B cell (primary cell): ENCODE data around the gene AURKAIP1. TPM values are rescaled to one million over a fixed set of nuclear protein-coding genes. Genes with fewer than 3 reads are reported as not detected.

Experiments
- ATAC-seq: fragments of 200-7000 bp; cut with Tn5 transposase; one replicate; pipeline ENCODE4 v1.10.0; 2021; ENCODE audit warnings: low read depth, mild to moderate bottlenecking, moderate number of reproducible peaks, moderate library complexity
- CTCF ChIA-PET: fragments of 350-600 bp; sonication (Branson Sonifier 250); formaldehyde crosslinking; loops from one replicate; lab custom pipeline; 2021; ENCODE audit warnings: antibody characterized with exemption, inconsistent platforms; lab: Charles Lee
- POLR2A ChIA-PET: fragments of 350-600 bp; sonication (Branson Sonifier 250); formaldehyde crosslinking; loops from one replicate; lab custom pipeline; 2021; ENCODE audit warnings: antibody characterized with exemption; lab: Charles Lee
- DNase-seq: peaks from one replicate; pipeline ENCODE4 v3.0.0; 2013
- H2AFZ ChIP-seq: 2 replicates; pipeline ENCODE4 v1.6.1; 2012; ENCODE audit warnings: mild to moderate bottlenecking, low read depth, low read length; ENCODE audit not compliant: insufficient read depth, poor library complexity, severe bottlenecking
- H3K27ac ChIP-seq, 2 donors: 1 replicate in 1 of 2; 2 replicates in 1 of 2; pipeline ENCODE4 v1.5.1; 2012 to 2013; ENCODE audit warnings: low read length in 2 of 2, mild to moderate bottlenecking in 2 of 2, moderate library complexity in 1 of 2
- H3K27me3 ChIP-seq, 4 experiments: fragments of 200-600 bp in 1 of 4; sonication (generic) in 1 of 4; replicated peaks in 1 of 4; 1 replicate in 2 of 4; 2 replicates in 2 of 4; pipeline versions ENCODE4 v1.6.1 to v1.7.0; 2013 to 2016; ENCODE audit warnings: low read length in 3 of 4, mild to moderate bottlenecking in 2 of 4, mixed read lengths in 1 of 4, moderate library complexity in 1 of 4; ENCODE audit not compliant: insufficient read depth in 4 of 4, control insufficient read depth in 3 of 4; ENCODE audit errors: control extremely low read depth in 1 of 4
- H3K36me3 ChIP-seq, 2 experiments: replicated peaks in 1 of 2; 1 replicate in 1 of 2; 2 replicates in 1 of 2; pipeline versions ENCODE4 v1.6.1 to v1.7.1; 2013; ENCODE audit warnings: low read length in 1 of 2; ENCODE audit not compliant: insufficient read depth in 2 of 2, control insufficient read depth in 1 of 2; ENCODE audit errors: control extremely low read depth in 1 of 2, extremely low read depth in 1 of 2
- H3K4me1 ChIP-seq, 2 donors: fragments of 200-600 bp in 1 of 2; sonication (generic) in 1 of 2; 1 replicate in 1 of 2; 2 replicates in 1 of 2; pipeline versions ENCODE4 v1.5.1 to v1.6.1; 2013 to 2017; ENCODE audit warnings: low read length in 2 of 2; ENCODE audit not compliant: control insufficient read depth in 2 of 2, insufficient read depth in 2 of 2
- H3K4me2 ChIP-seq: replicated peaks from 2 replicates; pipeline ENCODE3; 2012; ENCODE audit warnings: mild to moderate bottlenecking, low read depth, low read length; ENCODE audit not compliant: poor library complexity, severe bottlenecking
- H3K4me3 ChIP-seq, 5 experiments: fragments of 200-600 bp in 1 of 5; sonication (generic) in 1 of 5; 1 replicate in 3 of 5; 2 replicates in 2 of 5; pipeline versions ENCODE4 v1.5.1 to v1.7.0; 2011 to 2016; ENCODE audit warnings: low read length in 4 of 5, mild to moderate bottlenecking in 4 of 5, low read depth in 2 of 5, control low read depth in 1 of 5, moderate library complexity in 1 of 5; ENCODE audit not compliant: insufficient read depth in 1 of 5; ENCODE audit errors: control extremely low read depth in 1 of 5, extremely low read depth in 1 of 5
- H3K79me2 ChIP-seq: fragments of 200-600 bp; sonication (generic); one replicate; pipeline ENCODE4 v1.6.0; 2016; ENCODE audit warnings: low read length; ENCODE audit not compliant: control insufficient read depth, insufficient read depth
- H3K9ac ChIP-seq: fragments of 200-600 bp; sonication (generic); 2 replicates; pipeline ENCODE4 v1.6.1; 2017; ENCODE audit warnings: mild to moderate bottlenecking, low read length, moderate library complexity
- H3K9me3 ChIP-seq, 3 donors: one replicate each; pipeline versions ENCODE4 v1.6.1 to v1.7.1; 2013; ENCODE audit warnings: low read length in 2 of 3; ENCODE audit not compliant: control insufficient read depth in 2 of 3, insufficient read depth in 1 of 3; ENCODE audit errors: control extremely low read depth in 1 of 3
- H4K20me1 ChIP-seq: 2 replicates; pipeline ENCODE4 v1.6.0; 2012; ENCODE audit warnings: mild to moderate bottlenecking, low read length; ENCODE audit not compliant: insufficient read depth, control insufficient read depth, poor library complexity, severe bottlenecking
- H3K27ac Mint-ChIP-seq: one replicate; pipeline ENCODE4 v1.8.0; 2021; ENCODE audit warnings: mixed read lengths
- H3K27me3 Mint-ChIP-seq: one replicate; pipeline ENCODE4 v1.8.0; 2021; ENCODE audit warnings: mixed read lengths
- H3K4me1 Mint-ChIP-seq: one replicate; pipeline ENCODE4 v1.8.0; 2021; ENCODE audit warnings: mixed read lengths
- H3K4me3 Mint-ChIP-seq: one replicate; pipeline ENCODE4 v1.8.0; 2021; ENCODE audit warnings: mixed read lengths
- H3K9me3 Mint-ChIP-seq: one replicate; pipeline ENCODE4 v1.8.0; 2022; ENCODE audit warnings: mixed read lengths; ENCODE audit not compliant: insufficient read depth
- EZH2 ChIP-seq: IDR thresholded peaks from 2 replicates; pipeline ENCODE4 v1.6.1; 2012; ENCODE audit warnings: borderline replicate concordance, low read depth, mild to moderate bottlenecking, moderate library complexity, low read length; ENCODE audit not compliant: insufficient read depth, poor library complexity, severe bottlenecking
- WGBS: methylation state at CpG from one replicate; pipeline ENCODE4 v1.1.5; 2013; ENCODE audit warnings: missing lambda C conversion rate; ENCODE audit not compliant: insufficient coverage; 5-methylcytosine and 5-hydroxymethylcytosine counted together
- intact Hi-C: fragments of 100-400 bp; cut with micrococcal nuclease; formaldehyde crosslinking; loops from one replicate; pipeline ENCODE4 v1.10.0; 2022
- polyA plus RNA-seq: library from polyadenylated mRNA; depleted of rRNA; stranded (reverse); fragments of >200 nt; gene quantifications from 2 replicates; pipeline ENCODE4 v1.2.3, GENCODE V29; 2012
- total RNA-seq, 2 donors: library from RNA; stranded (reverse); fragments of 120-200 nt in 1 of 2; gene quantifications; 1 replicate in 1 of 2; 2 replicates in 1 of 2; pipeline versions ENCODE4 v1.2.3 to v1.2.4, GENCODE V29; 2013 to 2022
- TF ChIP-seq, protein P1 (sequence below): fragments of 200-600 bp; IDR thresholded peaks from one replicate; pipeline ENCODE4 v1.8.0; 2022; ENCODE audit warnings: antibody characterized with exemption, mild to moderate bottlenecking

Gene AURKAIP1
- total and polyA plus RNA-seq, 2 donors (not counting 1 experiment from before 2014, with no cell fraction given), result 61.1 to 61.7 TPM

GRCh38 chr1:1400576-1401456 lies 25.8 kb upstream of the AURKAIP1 start:
- H3K4me3 Mint-ChIP-seq, result peak overlapping the region; percentile 94
- ChIA-PET CTCF (interaction anchor here (0.8 to 2.3 kb wide), 3 partner anchors 24 to 29 kb away, joined by 3 to 12 read pairs (median 4); partner anchors contain the start of gene AURKAIP1), POLR2A (interaction anchor here (2.0 kb wide), 1 partner anchor 26 kb away, joined by 23 read pairs; the partner anchor contains the start of gene AURKAIP1)
- H3K79me2 ChIP-seq, result peaks cover 58% of the 10 kb centered on the region
- peak overlapping the region; percentile 90 for H3K9ac ChIP-seq
- H3K27ac ChIP-seq, result peak overlapping the region; percentile 33 to 85
- peaks cover 45% of the 10 kb centered on the region for H3K4me1 Mint-ChIP-seq
- H3K9me3 ChIP-seq, result no peaks in the 10 kb centered on the region
- intact Hi-C loops, result no loop called here
- no peak for TF ChIP-seq EZH2
- TF ChIP-seq, protein P1, sequence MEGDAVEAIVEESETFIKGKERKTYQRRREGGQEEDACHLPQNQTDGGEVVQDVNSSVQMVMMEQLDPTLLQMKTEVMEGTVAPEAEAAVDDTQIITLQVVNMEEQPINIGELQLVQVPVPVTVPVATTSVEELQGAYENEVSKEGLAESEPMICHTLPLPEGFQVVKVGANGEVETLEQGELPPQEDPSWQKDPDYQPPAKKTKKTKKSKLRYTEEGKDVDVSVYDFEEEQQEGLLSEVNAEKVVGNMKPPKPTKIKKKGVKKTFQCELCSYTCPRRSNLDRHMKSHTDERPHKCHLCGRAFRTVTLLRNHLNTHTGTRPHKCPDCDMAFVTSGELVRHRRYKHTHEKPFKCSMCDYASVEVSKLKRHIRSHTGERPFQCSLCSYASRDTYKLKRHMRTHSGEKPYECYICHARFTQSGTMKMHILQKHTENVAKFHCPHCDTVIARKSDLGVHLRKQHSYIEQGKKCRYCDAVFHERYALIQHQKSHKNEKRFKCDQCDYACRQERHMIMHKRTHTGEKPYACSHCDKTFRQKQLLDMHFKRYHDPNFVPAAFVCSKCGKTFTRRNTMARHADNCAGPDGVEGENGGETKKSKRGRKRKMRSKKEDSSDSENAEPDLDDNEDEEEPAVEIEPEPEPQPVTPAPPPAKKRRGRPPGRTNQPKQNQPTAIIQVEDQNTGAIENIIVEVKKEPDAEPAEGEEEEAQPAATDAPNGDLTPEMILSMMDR, result no peak
- peaks cover 15% of the 10 kb centered on the region for H4K20me1 ChIP-seq
- H2AFZ ChIP-seq, result no peak overlapping the region
- peaks cover 27 to 34% of the 10 kb centered on the region in 2 donors for H3K4me1 ChIP-seq
- 94% methylated on average over 20 of the region's 22 CpGs for WGBS
- H3K4me3 ChIP-seq, result peak overlapping the region in 3 of 5 experiments; percentile 92 to 96 (median 95)
- H3K4me2 ChIP-seq, result peak overlapping the region; percentile 91
- H3K27ac Mint-ChIP-seq, result peak overlapping the region; percentile 91
- no peaks in the 10 kb centered on the region for H3K27me3 Mint-ChIP-seq
- DNase-seq, result peak; percentile 36
- no peaks in the 10 kb centered on the region for H3K27me3 ChIP-seq
- H3K9me3 Mint-ChIP-seq, result no peaks in the 10 kb centered on the region
- H3K36me3 ChIP-seq, result peaks cover 0 to 47% of the 10 kb centered on the region in 2 experiments
- ATAC-seq, result no peak
